Skin of body (tissue), 2 donors: ENCODE measurements around the gene RSPH6A. TPM values are rescaled to one million over a fixed set of nuclear protein-coding genes. Genes with fewer than 3 reads are reported as not detected.

Experiments used
- DNase-seq: peaks from one replicate; lab custom pipeline; 2025; lab: John Stamatoyannopoulos, UW
- total RNA-seq: library from RNA; depleted of rRNA; stranded (reverse); fragments of >200 nt; gene quantifications from one replicate; pipeline ENCODE4 v1.2.3, GENCODE V29; 2014

RSPH6A gene
- total RNA-seq, 1 donor from 2014 or later: not detected

- no peak for DNase-seq
Observed at GRCh38 chr19:45781214-45782161, 33.6 kb downstream of the RSPH6A start.

GRCh38 chr19:45780448-45781213 is 34.5 kb downstream of the RSPH6A start:
- no peak for DNase-seq

GRCh38 chr19:45780146-45780447 is 35.0 kb downstream of the RSPH6A start:
- no peak for DNase-seq

- DNase-seq: no peak
Observed at GRCh38 chr19:45779231-45780145, 35.6 kb downstream of the RSPH6A start.

- DNase-seq: no peak
Observed at GRCh38 chr19:45778010-45778661, 37.0 kb downstream of the RSPH6A start.

- no peak for DNase-seq
Observed at GRCh38 chr19:45777395-45777961, 37.6 kb downstream of the RSPH6A start.

- no peak for DNase-seq
Observed at GRCh38 chr19:45774765-45775164, 40.3 kb downstream of the RSPH6A start.

GRCh38 chr19:45773384-45773783 is 41.7 kb downstream of the RSPH6A start:
- DNase-seq: no peak

GRCh38 chr19:45772912-45773311 is 42.2 kb downstream of the RSPH6A start:
- DNase-seq: no peak

- DNase-seq: no peak
Observed at GRCh38 chr19:45772130-45772840, 42.8 kb downstream of the RSPH6A start.

- DNase-seq: no peak
Observed at GRCh38 chr19:45771311-45771933, 43.7 kb downstream of the RSPH6A start.

- peak; percentile 93 for DNase-seq
Observed at GRCh38 chr19:45770192-45771101, 44.7 kb downstream of the RSPH6A start.

- DNase-seq: no peak
Observed at GRCh38 chr19:45769821-45770191, 45.3 kb downstream of the RSPH6A start.

- peak; percentile 100 for DNase-seq
Observed at GRCh38 chr19:45768984-45769782, 45.9 kb downstream of the RSPH6A start, which contains the start of gene SIX5. Gene SIX5 (minus strand): TSS chr19:45769252. CDS start chr19:45768844, 408 bp downstream.

GRCh38 chr19:45768655-45768983 is 46.5 kb downstream of the RSPH6A start:
- no peak for DNase-seq

- DNase-seq: peak; percentile 39
Observed at GRCh38 chr19:45767881-45768654, 47.0 kb downstream of the RSPH6A start.

GRCh38 chr19:45767410-45767880 is 47.7 kb downstream of the RSPH6A start:
- DNase-seq: peak; percentile 82
